Caco-2 (cell line): ENCODE measurements around the gene TTC7B. TPM values are rescaled to one million over a fixed set of nuclear protein-coding genes. Genes with fewer than 3 reads are reported as not detected.

Source experiments
- BruUV-seq: library from RNA; stranded (reverse); fragments of 400-500 nt; replicated peaks from 2 replicates; lab custom pipeline; 2021; lab: Mats Ljungman, UMichigan
- CTCF ChIA-PET: fragments of 300-600 bp; sonication (Branson Sonifier 250); formaldehyde crosslinking; loops from one replicate; lab custom pipeline; 2022; ENCODE audit warnings: antibody characterized with exemption; lab: Charles Lee
- POLR2A ChIA-PET: fragments of 300-600 bp; sonication (Branson Sonifier 250); formaldehyde crosslinking; loops from one replicate; lab custom pipeline; 2022; ENCODE audit warnings: antibody characterized with exemption; lab: Charles Lee
- DNase-seq, 2 experiments: peaks; one replicate each; pipeline versions ENCODE4 v3.0.0 to v3.0.0-alpha.2; 2020 to 2022
- H3K27me3 ChIP-seq: replicated peaks from 2 replicates; pipeline ENCODE4 v1.6.0; 2011; ENCODE audit warnings: low read length; ENCODE audit not compliant: control insufficient read depth, insufficient read depth
- H3K36me3 ChIP-seq: 2 replicates; pipeline ENCODE4 v1.5.1; 2011; ENCODE audit warnings: low read length; ENCODE audit not compliant: control insufficient read depth, insufficient read depth
- H3K4me1 ChIP-seq: fragments of 250-450 bp; sonication (Bioruptor Pico); 2 replicates; pipeline ENCODE4 v1.5.1; 2020; ENCODE audit warnings: mild to moderate bottlenecking
- H3K4me3 ChIP-seq: 2 replicates; pipeline ENCODE4 v1.5.1; 2011; ENCODE audit warnings: low read depth, mild to moderate bottlenecking, control low read depth, low read length
- H3K9me3 ChIP-seq: fragments of 250-450 bp; sonication (Bioruptor Pico); 2 replicates; pipeline ENCODE4 v1.5.1; 2020; ENCODE audit warnings: mild to moderate bottlenecking, moderate library complexity
- H3K27ac Mint-ChIP-seq: one replicate; pipeline ENCODE4 v1.8.0; 2022; ENCODE audit warnings: mixed read lengths; ENCODE audit not compliant: unreplicated experiment
- H3K27me3 Mint-ChIP-seq: one replicate; pipeline ENCODE4 v1.8.0; 2022; ENCODE audit warnings: mixed read lengths; ENCODE audit not compliant: insufficient read depth, unreplicated experiment
- H3K36me3 Mint-ChIP-seq: one replicate; pipeline ENCODE4 v1.8.0; 2022; ENCODE audit warnings: mild to moderate bottlenecking, mixed read lengths; ENCODE audit not compliant: insufficient read depth, unreplicated experiment
- H3K4me1 Mint-ChIP-seq: one replicate; pipeline ENCODE4 v1.8.0; 2022; ENCODE audit warnings: low read depth, mixed read lengths; ENCODE audit not compliant: unreplicated experiment
- H3K4me3 Mint-ChIP-seq: one replicate; pipeline ENCODE4 v1.8.0; 2022; ENCODE audit warnings: mild to moderate bottlenecking, moderate library complexity, mixed read lengths; ENCODE audit not compliant: unreplicated experiment
- H3K9me3 Mint-ChIP-seq: one replicate; pipeline ENCODE4 v1.8.0; 2022; ENCODE audit warnings: mixed read lengths; ENCODE audit not compliant: unreplicated experiment
- intact Hi-C: fragments of 100-400 bp; cut with micrococcal nuclease; formaldehyde crosslinking; loops from one replicate; pipeline ENCODE4 v1.10.0; 2022; ENCODE audit not compliant: unreplicated experiment
- total RNA-seq: library from RNA; stranded (reverse); gene quantifications from 2 replicates; pipeline ENCODE4 v1.2.3, GENCODE V29; 2022
- TF ChIP-seq, protein P1 (sequence below), 2 experiments: fragments of 200-600 bp in 1 of 2; IDR thresholded peaks; 1 replicate in 1 of 2; 2 replicates in 1 of 2; pipeline versions ENCODE4 v1.5.1 to v1.8.0; 2011 to 2022; ENCODE audit warnings: antibody characterized with exemption in 1 of 2, control low read depth in 1 of 2, inconsistent platforms in 1 of 2, low read depth in 1 of 2, low read length in 1 of 2, mild to moderate bottlenecking in 1 of 2, moderate library complexity in 1 of 2; ENCODE audit not compliant: insufficient read depth in 1 of 2, severe bottlenecking in 1 of 2, unreplicated experiment in 1 of 2

TTC7B gene
- total RNA-seq, 1 experiment from 2014 or later = 28.5 TPM

DNA sequence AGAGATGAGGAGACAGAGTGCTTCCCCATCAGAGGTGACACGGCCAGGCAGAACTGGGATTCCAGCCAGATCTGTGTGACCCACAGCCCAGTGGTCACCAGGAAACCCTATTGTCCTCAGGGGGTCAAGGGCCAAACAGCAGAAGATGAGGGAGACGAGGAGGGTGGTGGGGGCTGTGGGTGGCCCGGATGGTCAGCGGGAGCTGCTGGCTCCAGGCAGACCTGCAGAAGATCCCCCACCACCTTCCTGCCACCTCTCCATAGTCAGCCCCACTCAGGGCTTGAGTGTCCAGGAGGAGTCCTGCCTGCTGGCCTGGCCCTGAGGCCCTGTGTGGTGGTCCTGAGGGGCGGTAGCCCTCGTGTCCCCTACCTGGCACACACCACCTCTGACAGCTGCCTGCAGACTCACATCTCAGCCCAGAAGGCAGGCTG is 282.6 kb downstream of the TTC7B start:
- no TSS peak for BruUV-seq
- Mint-ChIP-seq H3K4me3 (no peak overlapping the region), H3K4me1 (no peaks in the 10 kb centered on the region), H3K27me3 (no peaks in the 10 kb centered on the region), H3K36me3 (peaks cover 6% of the 10 kb centered on the region), H3K27ac (no peak overlapping the region), H3K9me3 (peaks cover 6% of the 10 kb centered on the region)
- CTCF ChIA-PET = no interaction called here
- POLR2A ChIA-PET = no interaction called here
- Histone ChIP-seq H3K27me3 (no peaks in the 10 kb centered on the region), H3K4me1 (no peaks in the 10 kb centered on the region), H3K9me3 (no peaks in the 10 kb centered on the region), H3K4me3 (no peak overlapping the region), H3K36me3 (no peaks in the 10 kb centered on the region)
- intact Hi-C loops = no loop called here
- DNase-seq = no peak
- TF ChIP-seq, protein P1, sequence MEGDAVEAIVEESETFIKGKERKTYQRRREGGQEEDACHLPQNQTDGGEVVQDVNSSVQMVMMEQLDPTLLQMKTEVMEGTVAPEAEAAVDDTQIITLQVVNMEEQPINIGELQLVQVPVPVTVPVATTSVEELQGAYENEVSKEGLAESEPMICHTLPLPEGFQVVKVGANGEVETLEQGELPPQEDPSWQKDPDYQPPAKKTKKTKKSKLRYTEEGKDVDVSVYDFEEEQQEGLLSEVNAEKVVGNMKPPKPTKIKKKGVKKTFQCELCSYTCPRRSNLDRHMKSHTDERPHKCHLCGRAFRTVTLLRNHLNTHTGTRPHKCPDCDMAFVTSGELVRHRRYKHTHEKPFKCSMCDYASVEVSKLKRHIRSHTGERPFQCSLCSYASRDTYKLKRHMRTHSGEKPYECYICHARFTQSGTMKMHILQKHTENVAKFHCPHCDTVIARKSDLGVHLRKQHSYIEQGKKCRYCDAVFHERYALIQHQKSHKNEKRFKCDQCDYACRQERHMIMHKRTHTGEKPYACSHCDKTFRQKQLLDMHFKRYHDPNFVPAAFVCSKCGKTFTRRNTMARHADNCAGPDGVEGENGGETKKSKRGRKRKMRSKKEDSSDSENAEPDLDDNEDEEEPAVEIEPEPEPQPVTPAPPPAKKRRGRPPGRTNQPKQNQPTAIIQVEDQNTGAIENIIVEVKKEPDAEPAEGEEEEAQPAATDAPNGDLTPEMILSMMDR (IDR thresholded peaks at IDR 0.05; ENCODE audit: insufficient read depth in 1 of 2, low read depth in 1 of 2, low read length in 1 of 2, severe bottlenecking in 1 of 2, unreplicated experiment in 1 of 2) = no peak

DNA sequence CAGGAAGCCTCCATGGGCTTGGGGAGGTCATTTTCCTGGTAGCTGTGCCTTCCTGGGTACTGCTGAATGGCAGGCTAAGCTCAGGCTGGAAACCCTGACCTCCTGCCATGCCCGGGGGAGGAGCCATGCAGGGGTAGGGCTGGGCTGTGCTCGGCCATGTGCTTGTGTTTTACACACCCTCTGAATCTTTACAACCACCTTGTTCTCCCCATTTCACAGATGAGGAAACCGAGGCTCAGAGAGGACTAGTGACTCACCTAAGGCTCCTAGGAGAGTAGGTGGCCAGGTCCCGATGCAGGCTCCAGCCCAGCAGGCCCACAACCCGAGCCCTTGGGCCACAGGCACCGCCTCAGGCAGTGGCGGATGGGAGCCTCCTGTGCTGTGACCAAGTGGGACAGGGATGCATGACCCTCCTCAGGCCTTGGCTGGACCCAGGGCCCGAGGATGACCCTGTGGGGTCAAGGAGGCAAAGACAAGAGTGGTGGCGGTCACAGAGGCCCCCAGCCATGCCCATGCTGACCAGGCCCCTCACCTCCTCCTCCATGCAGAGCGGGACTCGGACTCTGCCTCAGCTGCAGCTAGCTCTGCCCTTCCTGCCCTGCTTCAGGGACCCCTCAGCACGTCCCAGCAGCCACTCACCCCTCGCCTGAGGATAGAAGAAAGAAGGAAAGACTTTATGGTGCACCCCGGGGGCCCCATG is 283.3 kb downstream of the TTC7B start:
- Histone ChIP-seq H3K9me3 (no peaks in the 10 kb centered on the region), H3K4me3 (no peak overlapping the region), H3K36me3 (no peaks in the 10 kb centered on the region), H3K4me1 (no peaks in the 10 kb centered on the region), H3K27me3 (no peaks in the 10 kb centered on the region)
- CTCF ChIA-PET = no interaction called here
- POLR2A ChIA-PET = no interaction called here
- H3K9me3 Mint-ChIP-seq = peaks cover 11% of the 10 kb centered on the region
- no peak overlapping the region for H3K4me3 Mint-ChIP-seq
- no peaks in the 10 kb centered on the region for H3K4me1 Mint-ChIP-seq
- no TSS peak for BruUV-seq
- intact Hi-C loops = no loop called here
- no peak for DNase-seq
- TF ChIP-seq, protein P1 (IDR thresholded peaks at IDR 0.05; ENCODE audit: insufficient read depth in 1 of 2, low read depth in 1 of 2, low read length in 1 of 2, severe bottlenecking in 1 of 2, unreplicated experiment in 1 of 2) = no peak
- no peak overlapping the region for H3K27ac Mint-ChIP-seq
- H3K27me3 Mint-ChIP-seq = no peaks in the 10 kb centered on the region
- peaks cover 6% of the 10 kb centered on the region for H3K36me3 Mint-ChIP-seq

DNA sequence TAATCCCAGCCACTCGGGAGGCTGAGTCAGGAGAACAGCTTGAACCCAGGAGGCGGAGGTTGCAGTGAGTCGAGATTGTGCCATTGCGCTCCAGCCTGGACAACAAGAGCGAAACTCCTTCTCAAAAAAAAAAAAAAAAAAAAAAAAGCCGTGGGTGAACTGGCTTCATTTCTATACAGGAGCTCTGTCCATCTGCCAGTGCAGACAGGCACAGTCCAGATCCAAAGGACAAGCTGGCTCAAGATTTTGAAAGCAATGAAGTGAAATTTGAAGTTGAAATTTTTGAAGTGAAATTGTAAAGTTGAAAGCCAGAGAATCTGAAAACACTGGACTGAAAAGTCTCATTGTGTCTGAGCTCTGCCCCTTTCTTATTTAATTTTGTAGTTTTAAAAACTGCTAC is 284.7 kb downstream of the TTC7B start:
- Histone ChIP-seq H3K36me3 (no peaks in the 10 kb centered on the region), H3K9me3 (no peaks in the 10 kb centered on the region), H3K4me1 (no peaks in the 10 kb centered on the region), H3K27me3 (no peaks in the 10 kb centered on the region), H3K4me3 (no peak overlapping the region)
- CTCF ChIA-PET = no interaction called here
- Mint-ChIP-seq H3K27ac (no peak overlapping the region), H3K4me3 (no peak overlapping the region), H3K9me3 (peaks cover 18% of the 10 kb centered on the region), H3K4me1 (no peaks in the 10 kb centered on the region), H3K27me3 (no peaks in the 10 kb centered on the region), H3K36me3 (peaks cover 5% of the 10 kb centered on the region)
- TF ChIP-seq, protein P1 (IDR thresholded peaks at IDR 0.05; ENCODE audit: insufficient read depth in 1 of 2, low read depth in 1 of 2, low read length in 1 of 2, severe bottlenecking in 1 of 2, unreplicated experiment in 1 of 2) = no peak
- no peak for DNase-seq
- intact Hi-C loops = no loop called here
- POLR2A ChIA-PET = no interaction called here
- BruUV-seq = no TSS peak
